ENCODE data around the gene VWA8. TPM values are rescaled to one million over a fixed set of nuclear protein-coding genes. Genes with fewer than 3 reads are reported as not detected.
"Not testable (repeated sequence)": the region's sequence is repeated elsewhere in the genome, so short reads cannot be mapped to it uniquely, and the experiment has no call there.

VWA8 gene
- total and polyA plus RNA-seq, 8 donors: 11.9 to 24.4 (median 14.4) TPM

GRCh38 chr13:41934120-41934519, 26.8 kb downstream of the VWA8 start:
- Histone ChIP-seq H3K4me1 (peaks cover 0 to under 1% of the 10 kb centered on the region in 2 donors), H3K4me3 (no peak overlapping the region), H3K9me3 (no peaks in the 10 kb centered on the region), H3K36me3 (no peaks in the 10 kb centered on the region), H3K27ac (no peak overlapping the region), H3K27me3 (no peaks in the 10 kb centered on the region)
- intact Hi-C loops (cut with DNase I): no loop called here
- TF ChIP-seq CTCF (IDR thresholded peaks at IDR 0.05): no peak
- ATAC-seq (no peak), DNase-seq (no peak)

GRCh38 chr13:41931337-41931736, 29.6 kb downstream of the VWA8 start:
- H3K9me3 ChIP-seq: peaks cover 0 to 7% of the 10 kb centered on the region in 2 donors
- TF ChIP-seq CTCF (IDR thresholded peaks at IDR 0.05): no peak

GRCh38 chr13:41930154-41930553, 30.8 kb downstream of the VWA8 start:
- no peaks in the 10 kb centered on the region for H3K27me3 ChIP-seq
- peaks cover 0 to 16% of the 10 kb centered on the region in 2 donors for H3K9me3 ChIP-seq
- TF ChIP-seq CTCF (IDR thresholded peaks at IDR 0.05): no peak
- peaks cover 0 to 13% of the 10 kb centered on the region in 2 donors for H3K4me1 ChIP-seq
- H3K27ac ChIP-seq: no peak overlapping the region
- H3K36me3 ChIP-seq: no peaks in the 10 kb centered on the region
- DNase-seq (no peak), ATAC-seq (no peak)
- H3K4me3 ChIP-seq: no peak overlapping the region
- intact Hi-C loops (cut with DNase I): no loop called here

More at GRCh38 chr13:41931337-41931736, 29.6 kb downstream of the VWA8 start:
- H3K4me1 ChIP-seq: peaks cover 0 to 13% of the 10 kb centered on the region in 2 donors
- no peaks in the 10 kb centered on the region for H3K36me3 ChIP-seq
- ATAC-seq (no peak), DNase-seq (no peak)
- intact Hi-C loops (cut with DNase I): no loop called here
- H3K27me3 ChIP-seq: no peaks in the 10 kb centered on the region
- H3K4me3 ChIP-seq: no peak overlapping the region
- H3K27ac ChIP-seq: no peak overlapping the region

GRCh38 chr13:41928323-41928722, 32.6 kb downstream of the VWA8 start:
- ATAC-seq: no peak
- H3K9me3 ChIP-seq: peaks cover 0 to 31% of the 10 kb centered on the region in 2 donors
- intact Hi-C loops (cut with DNase I): no loop called here

GRCh38 chr13:41925014-41925413, 35.9 kb downstream of the VWA8 start:
- Histone ChIP-seq H3K36me3 (no peaks in the 10 kb centered on the region), H3K4me1 (peaks cover 0 to 13% of the 10 kb centered on the region in 2 donors), H3K9me3 (peaks cover 0 to 33% of the 10 kb centered on the region in 2 donors), H3K27ac (no peak overlapping the region), H3K4me3 (no peak overlapping the region), H3K27me3 (no peaks in the 10 kb centered on the region)
- intact Hi-C loops (cut with DNase I): no loop called here
- DNase-seq (no peak), ATAC-seq (no peak)
- TF ChIP-seq CTCF (IDR thresholded peaks at IDR 0.05): no peak

More at GRCh38 chr13:41928323-41928722, 32.6 kb downstream of the VWA8 start:
- H3K27ac ChIP-seq: peak overlapping the region in 1 of 2 donors; percentile 16
- no peak for TF ChIP-seq CTCF (IDR thresholded peaks at IDR 0.05)
- H3K27me3 ChIP-seq: no peaks in the 10 kb centered on the region
- H3K4me3 ChIP-seq: no peak overlapping the region
- H3K4me1 ChIP-seq: peaks cover 0 to 13% of the 10 kb centered on the region in 2 donors
- H3K36me3 ChIP-seq: no peaks in the 10 kb centered on the region
- no peak for DNase-seq

- intact Hi-C loops (cut with DNase I); H3K4me1 ChIP-seq; H3K27ac ChIP-seq; H3K4me3 ChIP-seq; H3K36me3 ChIP-seq; ATAC-seq; H3K27me3 ChIP-seq: not testable (repeated sequence)
- peak in 1 of 4 donors; percentile 26 for DNase-seq
- H3K9me3 ChIP-seq: peaks cover 0 to 33% of the 10 kb centered on the region in 2 donors
Observed at GRCh38 chr13:41922894-41923293, 38.0 kb downstream of the VWA8 start.
